Left lung (tissue), 10 donors: Measurements from ENCODE around the gene NHS. TPM values are rescaled to one million over a fixed set of nuclear protein-coding genes. Genes with fewer than 3 reads are reported as not detected.

Experiments used
- ATAC-seq: fragments of 200-7000 bp; cut with Tn5 transposase; one replicate; pipeline ENCODE4 v1.9.1; 2020; ENCODE audit warnings: moderate library complexity
- DNase-seq, 4 donors: peaks; one replicate each; pipeline ENCODE4 v3.0.0-alpha.2; 2013 to 2020
- H3K27ac ChIP-seq, 2 donors: fragments of 200-600 bp; sonication (generic) in 1 of 2; one replicate each; pipeline versions ENCODE4 v1.5.0 to v1.8.0; 2020 to 2021
- H3K27me3 ChIP-seq, 2 donors: fragments of 200-600 bp; sonication (generic) in 1 of 2; one replicate each; pipeline versions ENCODE4 v1.5.0 to v1.8.0; 2020 to 2021
- H3K36me3 ChIP-seq, 2 donors: fragments of 200-600 bp; sonication (generic) in 1 of 2; one replicate each; pipeline versions ENCODE4 v1.5.0 to v1.8.0; 2020 to 2021
- H3K4me1 ChIP-seq, 2 donors: fragments of 200-600 bp; one replicate each; pipeline ENCODE4 v1.8.0; 2021
- H3K4me3 ChIP-seq, 2 donors: fragments of 200-600 bp; sonication (generic) in 1 of 2; one replicate each; pipeline versions ENCODE4 v1.5.0 to v1.8.0; 2020 to 2021; ENCODE audit warnings: mild to moderate bottlenecking in 1 of 2
- H3K9me3 ChIP-seq, 2 donors: fragments of 200-600 bp; sonication (generic) in 1 of 2; one replicate each; pipeline versions ENCODE4 v1.5.0 to v1.8.0; 2020 to 2021
- CTCF ChIP-seq, 2 donors: fragments of 200-600 bp; sonication (generic) in 1 of 2; IDR thresholded peaks; one replicate each; pipeline versions ENCODE4 v1.5.0 to v1.8.0; 2021; ENCODE audit warnings: antibody characterized with exemption in 2 of 2
- intact Hi-C, 2 donors: fragments of 100-400 bp; cut with DNase I; formaldehyde crosslinking; loops; one replicate each; pipeline versions ENCODE4 v1.11.2 to v1.14.2; 2022
- polyA plus RNA-seq, 6 donors: library from polyadenylated mRNA; unstranded; fragments of 120-200 nt; gene quantifications; one replicate each; pipeline ENCODE4 v1.2.1, GENCODE V29; 2013; ENCODE audit not compliant: insufficient read length in 6 of 6
- total RNA-seq, 2 donors: library from RNA; stranded (reverse); fragmentation: NEBNext Ultra II Directional; extraction: Animal tissue kit (Norgen Biotek cat#: 25700); gene quantifications; one replicate each; pipeline ENCODE4 v1.2.1, GENCODE V29; 2021
- donor health status: DM: no; HTN: yes; CAD: no.
- donor health status: DM: no; HTN: no; CAD: no.

The NHS gene
- total and polyA plus RNA-seq, 8 donors, result 1.4 to 8.3 (median 6.5) TPM

- Histone ChIP-seq H3K27ac (no peak overlapping the region), H3K9me3 (no peaks in the 10 kb centered on the region), H3K27me3 (no peaks in the 10 kb centered on the region), H3K4me1 (no peaks in the 10 kb centered on the region), H3K36me3 (no peaks in the 10 kb centered on the region), H3K4me3 (no peak overlapping the region)
- no peak for TF ChIP-seq CTCF (IDR thresholded peaks at IDR 0.05)
- ATAC-seq, result no peak
- DNase-seq, result no peak
- intact Hi-C loops, result no loop called here
Measured at GRCh38 chrX:17361620-17362019, 13.4 kb upstream of the NHS start.

- ATAC-seq (no peak), DNase-seq (no peak)
- Histone ChIP-seq H3K27me3 (no peaks in the 10 kb centered on the region), H3K27ac (no peak overlapping the region), H3K9me3 (no peaks in the 10 kb centered on the region), H3K4me1 (no peaks in the 10 kb centered on the region), H3K36me3 (no peaks in the 10 kb centered on the region), H3K4me3 (no peak overlapping the region)
- no peak for TF ChIP-seq CTCF (IDR thresholded peaks at IDR 0.05)
- intact Hi-C loops, result no loop called here
Measured at GRCh38 chrX:17368002-17368401, 7.0 kb upstream of the NHS start.

- Histone ChIP-seq H3K27ac (no peak overlapping the region), H3K36me3 (no peaks in the 10 kb centered on the region), H3K27me3 (peaks cover 3 to 4% of the 10 kb centered on the region in 2 donors), H3K4me3 (no peak overlapping the region), H3K4me1 (no peaks in the 10 kb centered on the region), H3K9me3 (no peaks in the 10 kb centered on the region)
- intact Hi-C loops, result no loop called here
- peak in 1 of 4 donors; percentile 13 for DNase-seq
- ATAC-seq, result no peak
- TF ChIP-seq CTCF (IDR thresholded peaks at IDR 0.05), result no peak
Measured at GRCh38 chrX:17369309-17369708, 5.7 kb upstream of the NHS start.

- no peak overlapping the region for H3K27ac ChIP-seq
- no peaks in the 10 kb centered on the region for H3K9me3 ChIP-seq
- peaks cover 7 to 13% of the 10 kb centered on the region in 2 donors for H3K27me3 ChIP-seq
- H3K4me1 ChIP-seq, result no peaks in the 10 kb centered on the region
- no peak for TF ChIP-seq CTCF (IDR thresholded peaks at IDR 0.05)
- intact Hi-C loops, result no loop called here
- no peak overlapping the region for H3K4me3 ChIP-seq
- ATAC-seq (no peak), DNase-seq (peak in 1 of 4 donors; percentile 32)
- H3K36me3 ChIP-seq, result no peaks in the 10 kb centered on the region
Measured at GRCh38 chrX:17370191-17370590, 4.8 kb upstream of the NHS start.

GRCh38 chrX:17372052-17372451, 2.9 kb upstream of the NHS start:
- Histone ChIP-seq H3K36me3 (no peaks in the 10 kb centered on the region), H3K4me1 (no peaks in the 10 kb centered on the region), H3K27me3 (peaks cover 7 to 32% of the 10 kb centered on the region in 2 donors), H3K4me3 (no peak overlapping the region), H3K27ac (no peak overlapping the region), H3K9me3 (no peaks in the 10 kb centered on the region)
- no peak for DNase-seq
- TF ChIP-seq CTCF (IDR thresholded peaks at IDR 0.05), result no peak
- intact Hi-C loops, result no loop called here
- no peak for ATAC-seq
